BLaER1 treated with 17β-estradiol and CSF1 and Interleukin-3, amounts not matched to agents 10 nM and 100 nM (cell line): Measurements from ENCODE around the gene SLC25A41.

Experiments used
- H3K27ac ChIP-seq, 11 experiments: shearing (Covaris generic); formaldehyde crosslinking; 2 replicates each; pipeline ENCODE4 v1.8.1; 2022
- H3K27me3 ChIP-seq, 11 experiments: shearing (Covaris generic); formaldehyde crosslinking; 2 replicates each; pipeline ENCODE4 v1.8.1; 2022
- H3K36me3 ChIP-seq, 11 experiments: shearing (Covaris generic); formaldehyde crosslinking; 2 replicates each; pipeline ENCODE4 v1.8.1; 2022
- H3K4me1 ChIP-seq, 10 experiments: shearing (Covaris generic); formaldehyde crosslinking; 2 replicates each; pipeline ENCODE4 v1.8.1; 2022
- H3K4me2 ChIP-seq, 11 experiments: shearing (Covaris generic); formaldehyde crosslinking; 2 replicates each; pipeline ENCODE4 v1.8.1; 2022
- H3K4me3 ChIP-seq, 10 experiments: shearing (Covaris generic); formaldehyde crosslinking; 2 replicates each; pipeline ENCODE4 v1.8.1; 2022
- H3K9ac ChIP-seq, 11 experiments: shearing (Covaris generic); formaldehyde crosslinking; 2 replicates each; pipeline ENCODE4 v1.8.1; 2022
- H3K9me3 ChIP-seq, 11 experiments: shearing (Covaris generic); formaldehyde crosslinking; replicated peaks in 1 of 11; 2 replicates each; pipeline ENCODE4 v1.8.1; 2022
- H4K20me1 ChIP-seq, 11 experiments: shearing (Covaris generic); formaldehyde crosslinking; 2 replicates each; pipeline ENCODE4 v1.8.1; 2022
- Cebpa-rat ChIP-seq, 11 experiments: shearing (Covaris generic); IDR thresholded peaks; 2 replicates each; pipeline ENCODE4 v1.8.1; 2022

SLC25A41 gene

DNA sequence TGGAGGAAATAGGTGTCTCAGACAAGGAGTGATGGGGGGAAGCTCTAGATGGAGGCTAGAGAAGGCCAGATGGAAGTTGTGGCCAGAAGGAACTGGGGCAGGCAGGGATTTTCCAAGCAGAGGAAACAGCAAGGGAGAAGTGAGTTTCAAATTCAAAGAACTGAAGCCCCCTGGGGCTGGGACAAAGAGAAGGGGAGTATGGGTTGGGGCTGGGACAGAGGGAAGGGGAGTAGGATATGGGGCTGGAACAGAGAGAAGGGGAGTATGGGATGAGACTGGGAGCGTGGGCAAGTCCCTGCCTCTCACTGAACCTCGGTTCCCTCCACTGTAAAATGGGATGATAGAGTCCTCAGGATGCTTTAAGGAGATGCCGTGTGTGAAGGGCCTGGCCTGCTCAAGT lies 38.7 kb downstream of the SLC25A41 start:
- TF ChIP-seq Cebpa-rat (IDR thresholded peaks at IDR 0.05) = no peak
- Histone ChIP-seq H3K4me2 (peak overlapping the region in 4 of 11 experiments; percentile 74 to 93 (median 88); a peak in 4 of 22 replicates), H3K36me3 (peaks cover 15 to 23% (median 20%) of the 10 kb centered on the region in 11 experiments), H3K9ac (no peak overlapping the region), H4K20me1 (peaks cover 0 to 13% (median 3%) of the 10 kb centered on the region in 11 experiments; a peak in 9 of 22 replicates), H3K27ac (peak overlapping the region in 4 of 11 experiments; percentile 35 to 97 (median 92); a peak in 4 of 22 replicates), H3K4me1 (peaks cover 20 to 37% (median 26%) of the 10 kb centered on the region in 10 experiments), H3K27me3 (no peaks in the 10 kb centered on the region), H3K9me3 (no peaks in the 10 kb centered on the region), H3K4me3 (no peak overlapping the region)

DNA sequence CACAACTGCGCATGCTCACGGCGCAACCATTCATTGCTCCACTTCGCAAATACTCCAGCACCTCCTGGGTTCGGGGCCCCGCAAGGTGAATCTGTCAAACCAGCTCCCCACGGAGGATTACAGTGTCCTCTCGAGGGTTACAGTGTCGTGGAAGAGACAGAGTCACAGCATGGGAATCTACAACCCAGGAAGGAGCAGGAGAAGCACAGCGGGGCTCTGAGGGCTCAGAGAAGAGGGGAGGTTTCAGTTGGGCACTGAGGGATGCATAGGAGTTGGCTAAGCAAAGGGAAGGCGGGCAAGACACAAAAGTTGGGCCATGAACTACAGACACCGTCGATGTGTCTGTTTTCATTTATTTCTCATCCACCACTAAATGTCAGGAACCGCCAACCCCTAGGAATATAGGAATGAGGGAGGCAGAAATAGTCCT lies 39.6 kb downstream of the SLC25A41 start:
- peaks cover 24 to 31% (median 29%) of the 10 kb centered on the region in 11 experiments for H3K36me3 ChIP-seq
- H3K9ac ChIP-seq = peak overlapping the region; percentile 84 to 94 (median 91)

DNA sequence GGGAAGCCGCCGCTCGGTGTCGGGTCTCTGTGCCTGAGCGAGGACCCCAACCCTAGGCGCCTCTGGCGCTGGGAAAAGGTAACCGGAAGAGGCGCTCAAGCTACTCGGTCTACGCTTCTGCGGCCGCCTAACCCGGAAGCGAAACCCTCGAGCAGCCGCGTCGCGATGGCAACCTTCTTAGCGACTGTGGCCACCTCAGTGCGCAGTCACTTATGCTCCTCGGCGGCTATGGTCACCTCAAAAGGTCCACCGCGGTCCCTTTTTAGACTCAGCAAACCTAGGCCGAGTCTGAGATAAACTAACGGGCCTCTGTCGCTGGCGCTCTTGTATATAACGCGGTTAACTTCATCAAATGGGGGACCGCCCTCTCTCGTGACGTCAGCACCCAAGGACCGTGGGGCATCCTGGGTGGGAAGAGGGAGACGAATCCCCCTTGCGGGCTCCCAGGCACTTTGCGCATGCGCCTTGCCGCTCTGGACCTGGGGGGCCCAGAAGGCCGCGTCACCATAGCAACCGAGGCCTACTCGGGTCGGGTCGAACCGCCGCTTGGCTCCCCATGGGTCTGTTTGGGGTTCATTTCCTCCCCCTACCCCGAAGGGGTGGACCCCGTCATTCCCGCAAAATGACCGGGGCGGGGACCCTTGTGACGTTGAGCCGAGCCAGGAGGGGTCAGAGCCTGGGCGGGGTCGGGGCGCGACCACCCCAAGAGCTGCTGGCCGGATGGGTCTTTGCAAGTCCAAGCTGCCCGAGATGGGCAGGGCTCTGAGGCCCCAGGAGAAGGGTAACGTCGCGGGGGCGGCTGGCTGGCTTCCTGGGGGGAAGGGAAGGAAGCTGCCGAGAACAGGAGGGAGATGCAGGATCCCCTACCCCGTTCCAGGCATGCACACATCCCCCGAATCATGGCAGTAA lies 40.2 kb downstream of the SLC25A41 start, which contains the start of gene GTF2F1:
Gene GTF2F1 (minus strand): TSS at position 91 of the 909 bp plus-strand sequence. CDS start 169 bp downstream, outside the sequence.
- Histone ChIP-seq H3K9ac (peak within 1 kb of the TSS; percentile 84 to 94 (median 91)), H3K4me2 (peak within 1 kb of the TSS; percentile 74 to 99 (median 93)), H3K27ac (peak within 1 kb of the TSS; percentile 81 to 97 (median 94)), H3K4me1 (peaks cover 20 to 44% (median 26%) of the 10 kb centered on the region in 10 experiments), H3K4me3 (peak within 1 kb of the TSS; percentile 74 to 94 (median 90)), H3K27me3 (no peaks in the 10 kb centered on the region), H3K9me3 (no peaks in the 10 kb centered on the region), H4K20me1 (peaks cover 0 to 29% (median 10%) of the 10 kb centered on the region in 11 experiments; a peak in 13 of 22 replicates), H3K36me3 (peaks cover 30 to 38% (median 36%) of the 10 kb centered on the region in 11 experiments)
- TF ChIP-seq Cebpa-rat (IDR thresholded peaks at IDR 0.05) = no peak

More for the DNA sequence above, 39.6 kb downstream of the SLC25A41 start:
- Histone ChIP-seq H3K4me2 (peak overlapping the region; percentile 74 to 99 (median 93)), H3K27me3 (no peaks in the 10 kb centered on the region), H3K27ac (peak overlapping the region; percentile 81 to 97 (median 94); a peak in 21 of 22 replicates), H4K20me1 (peaks cover 0 to 22% (median 6%) of the 10 kb centered on the region in 11 experiments; a peak in 10 of 22 replicates), H3K4me3 (peak overlapping the region; percentile 74 to 94 (median 90)), H3K9me3 (no peaks in the 10 kb centered on the region), H3K4me1 (peaks cover 20 to 44% (median 26%) of the 10 kb centered on the region in 10 experiments)
- no peak for TF ChIP-seq Cebpa-rat (IDR thresholded peaks at IDR 0.05)

DNA sequence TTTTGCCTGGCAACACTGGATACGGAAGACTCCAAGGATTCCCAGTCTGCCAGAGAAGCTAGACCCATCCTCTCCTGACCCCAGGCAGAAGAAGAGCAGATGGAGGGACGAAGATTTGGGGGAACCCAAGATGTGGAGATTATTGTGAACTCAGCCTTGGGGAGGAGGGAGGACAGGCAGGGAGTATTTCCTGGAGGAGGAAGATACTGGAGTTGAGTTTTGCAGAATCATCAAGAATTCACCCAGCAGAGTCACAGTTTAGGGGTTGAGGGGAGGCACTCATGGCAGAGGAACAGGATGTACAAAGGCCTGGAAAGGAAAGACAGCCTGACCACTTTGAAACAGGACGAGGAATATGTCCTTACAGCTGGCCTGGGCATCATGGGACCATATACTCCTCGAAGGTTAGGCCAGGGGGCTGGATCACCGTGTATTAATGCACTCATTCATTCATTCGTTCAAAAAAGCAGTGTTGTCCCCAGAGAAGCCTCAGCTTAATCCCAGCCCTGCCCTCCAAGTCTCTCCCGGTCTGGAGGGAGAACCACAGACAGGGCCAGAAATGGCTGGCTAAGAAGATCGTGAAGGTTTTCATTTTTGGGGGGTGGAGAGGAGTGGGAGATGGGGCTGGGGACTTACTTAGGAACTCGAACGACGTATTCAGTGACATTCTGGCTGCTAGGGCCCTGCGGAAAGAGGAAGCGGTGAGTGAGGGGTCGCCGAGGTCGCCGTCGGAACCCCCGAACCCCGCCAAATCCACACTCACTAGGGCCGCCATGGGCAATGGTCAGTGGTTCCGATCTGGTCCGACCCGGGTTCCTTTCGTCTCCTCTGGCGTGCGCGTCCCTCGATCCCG lies 41.1 kb downstream of the SLC25A41 start:
- Histone ChIP-seq H3K27me3 (no peaks in the 10 kb centered on the region), H3K4me1 (peaks cover 20 to 44% (median 26%) of the 10 kb centered on the region in 10 experiments), H3K9me3 (no peaks in the 10 kb centered on the region), H3K9ac (peak overlapping the region; percentile 84 to 94 (median 91)), H3K4me3 (peak overlapping the region; percentile 74 to 94 (median 90)), H3K36me3 (peaks cover 39 to 47% (median 44%) of the 10 kb centered on the region in 11 experiments), H4K20me1 (peaks cover 0 to 37% (median 12%) of the 10 kb centered on the region in 11 experiments; a peak in 14 of 22 replicates), H3K27ac (peak overlapping the region; percentile 81 to 97 (median 94)), H3K4me2 (peak overlapping the region; percentile 74 to 99 (median 93))
- no peak for TF ChIP-seq Cebpa-rat (IDR thresholded peaks at IDR 0.05)

DNA sequence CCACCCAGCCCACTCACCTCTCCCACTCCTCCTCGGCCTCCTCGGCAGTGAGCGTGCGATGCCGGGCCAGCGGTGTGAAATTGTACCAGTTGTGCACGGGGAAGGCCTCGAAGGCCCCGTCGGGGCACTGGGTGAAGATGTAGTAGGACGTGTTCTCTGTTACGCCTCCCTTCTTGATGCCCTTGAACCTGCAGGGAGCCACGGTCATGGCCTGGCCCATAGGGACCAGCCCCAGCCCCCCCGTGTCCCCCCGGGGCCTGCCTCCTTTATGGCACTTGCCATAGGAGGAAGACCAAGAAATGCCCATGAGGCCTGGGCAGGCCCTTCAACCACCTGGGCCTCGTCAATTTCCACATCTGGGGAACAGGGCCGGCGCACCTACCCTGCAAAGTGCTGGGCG lies 46.2 kb downstream of the SLC25A41 start:
- Histone ChIP-seq H3K27ac (no peak overlapping the region), H3K4me1 (peaks cover 11 to 31% (median 15%) of the 10 kb centered on the region in 10 experiments), H3K36me3 (peaks cover 90 to 98% (median 95%) of the 10 kb centered on the region in 11 experiments), H3K9ac (peak overlapping the region in 1 of 11 experiments; percentile 37; a peak in 1 of 22 replicates), H3K4me2 (no peak overlapping the region), H3K27me3 (no peaks in the 10 kb centered on the region), H4K20me1 (peaks cover 0 to 87% (median 24%) of the 10 kb centered on the region in 11 experiments; a peak in 16 of 22 replicates), H3K4me3 (no peak overlapping the region), H3K9me3 (no peaks in the 10 kb centered on the region)
- no peak for TF ChIP-seq Cebpa-rat (IDR thresholded peaks at IDR 0.05)

DNA sequence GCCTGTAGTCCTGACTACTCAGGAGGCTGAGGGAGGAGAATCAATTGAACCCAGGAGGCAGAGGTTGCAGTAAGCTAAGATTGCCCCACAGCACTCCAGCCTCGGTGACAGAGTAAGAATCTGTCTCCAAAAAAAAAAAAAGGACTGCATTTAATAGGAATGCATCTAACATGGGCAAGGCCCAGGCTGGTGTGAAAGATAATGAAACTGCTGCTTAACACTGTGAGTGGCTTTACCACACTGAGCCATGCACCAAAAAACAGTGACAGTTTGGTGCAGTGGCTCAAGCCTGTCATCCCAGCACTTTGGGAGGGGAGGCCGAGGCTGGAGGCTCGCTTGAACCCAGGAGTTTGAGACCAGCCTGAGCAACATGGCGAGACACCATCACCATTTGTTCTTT lies 49.2 kb downstream of the SLC25A41 start:
- no peak for TF ChIP-seq Cebpa-rat (IDR thresholded peaks at IDR 0.05)
- Histone ChIP-seq H3K36me3 (peaks cover 99 to 100% (median 100%) of the 10 kb centered on the region in 11 experiments), H3K4me2 (no peak overlapping the region), H3K9me3 (peaks cover 0 to 21% (median 0%) of the 10 kb centered on the region in 11 experiments; a peak in 8 of 22 replicates), H3K9ac (no peak overlapping the region), H3K4me3 (no peak overlapping the region), H3K4me1 (peaks cover 0 to 2% (median 0%) of the 10 kb centered on the region in 10 experiments; a peak in 1 of 20 replicates), H3K27ac (no peak overlapping the region), H3K27me3 (no peaks in the 10 kb centered on the region), H4K20me1 (peaks cover 0 to 99% (median 24%) of the 10 kb centered on the region in 11 experiments; a peak in 16 of 22 replicates)

DNA sequence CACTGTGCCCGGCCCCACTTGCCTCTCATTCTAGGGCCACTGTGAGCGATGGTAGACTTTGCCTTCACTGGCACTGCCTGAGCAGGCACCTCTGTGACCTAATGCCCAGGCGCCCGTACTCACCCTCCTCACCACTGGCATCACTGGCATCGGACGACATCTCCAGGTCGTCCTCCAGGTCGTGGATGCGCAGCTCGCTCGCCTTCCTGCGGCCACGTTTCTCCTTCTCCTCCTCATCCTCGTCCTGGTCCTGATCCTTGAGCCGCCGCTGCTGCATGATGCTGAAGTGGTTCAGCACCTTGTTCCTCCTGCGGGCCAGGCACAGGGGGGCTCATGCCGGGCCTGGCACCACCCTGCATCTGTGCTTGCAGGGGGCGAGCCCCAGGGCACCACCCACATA lies 50.4 kb downstream of the SLC25A41 start:
- TF ChIP-seq Cebpa-rat (IDR thresholded peaks at IDR 0.05) = no peak
- Histone ChIP-seq H3K36me3 (peaks cover 99 to 100% (median 100%) of the 10 kb centered on the region in 11 experiments), H3K4me2 (no peak overlapping the region)

More for the DNA sequence above, 50.4 kb downstream of the SLC25A41 start:
- H3K9ac ChIP-seq = no peak overlapping the region
- H4K20me1 ChIP-seq = peaks cover 0 to 99% (median 16%) of the 10 kb centered on the region in 11 experiments; a peak in 16 of 22 replicates
- no peak overlapping the region for H3K27ac ChIP-seq
- peaks cover 0 to 21% (median 0%) of the 10 kb centered on the region in 11 experiments; a peak in 8 of 22 replicates for H3K9me3 ChIP-seq
- no peaks in the 10 kb centered on the region for H3K27me3 ChIP-seq
- no peak overlapping the region for H3K4me3 ChIP-seq
- H3K4me1 ChIP-seq = no peaks in the 10 kb centered on the region
